NCI-H226 (cell line): ENCODE results near the gene COQ3.
"Not testable (repeated sequence)": the region's sequence is repeated elsewhere in the genome, so short reads cannot be mapped to it uniquely, and the experiment has no call there.

Source experiments
- DNase-seq: peaks from one replicate; pipeline ENCODE4 v3.0.0-alpha.2; 2015

COQ3 gene

DNA sequence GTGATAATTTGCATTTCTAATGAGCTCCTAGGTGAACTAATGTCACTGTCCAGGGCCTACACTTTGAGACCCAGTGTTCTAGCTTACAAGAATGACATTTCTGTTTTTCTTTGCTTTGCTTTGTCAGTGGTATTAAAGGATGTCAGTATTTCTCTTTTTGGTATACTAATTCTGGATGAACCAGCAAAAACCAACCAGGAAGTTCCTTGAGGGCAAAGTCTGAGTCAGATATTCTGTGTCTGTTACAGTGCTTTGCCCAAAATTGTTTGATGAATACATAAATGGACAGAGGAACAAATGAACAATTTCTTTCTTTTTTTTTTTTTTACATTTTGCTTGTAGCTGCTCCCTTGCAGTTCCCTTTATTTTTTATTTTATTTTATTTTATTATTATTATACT is 15.4 kb downstream of the COQ3 start:
- DNase-seq, result no peak

DNA sequence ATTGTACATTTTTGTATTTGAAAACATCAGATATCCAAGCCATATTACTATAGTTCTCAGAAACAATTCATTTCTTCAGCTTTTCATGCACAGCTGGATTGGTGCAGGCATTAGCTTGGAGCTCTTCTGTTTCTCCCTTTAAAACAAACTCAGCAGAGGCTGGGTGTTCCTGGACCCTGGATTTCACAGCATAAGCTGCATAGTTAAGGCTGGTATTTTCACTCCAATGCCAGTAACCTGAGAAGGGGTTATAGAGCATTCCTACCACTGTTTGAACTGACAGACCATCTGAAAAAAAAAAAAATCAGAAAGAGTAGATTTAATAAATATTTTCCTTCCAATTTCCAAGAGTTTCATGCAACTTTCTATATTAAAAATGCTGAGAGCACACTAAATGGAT is 24.5 kb downstream of the COQ3 start:
- DNase-seq, result no peak

DNA sequence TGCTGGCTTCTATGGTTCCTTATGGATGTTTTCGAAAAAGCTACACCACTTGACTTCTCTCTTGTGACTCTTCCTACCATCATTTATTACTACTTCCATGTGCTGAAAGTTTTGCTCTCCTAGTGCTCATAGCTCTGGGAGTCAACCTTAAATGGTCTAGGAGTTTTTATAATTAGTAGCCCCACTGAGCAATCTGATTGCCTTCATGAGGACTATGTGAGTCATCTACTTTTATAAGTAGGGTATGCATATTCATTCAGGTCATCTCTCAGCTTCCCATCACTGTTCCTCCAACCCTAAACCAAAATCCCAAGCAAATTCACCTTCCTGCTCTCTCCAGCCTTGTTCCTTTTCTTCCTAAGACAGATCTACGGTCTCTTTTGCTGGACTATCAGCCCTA is 27.1 kb downstream of the COQ3 start:
- DNase-seq, result no peak

DNA sequence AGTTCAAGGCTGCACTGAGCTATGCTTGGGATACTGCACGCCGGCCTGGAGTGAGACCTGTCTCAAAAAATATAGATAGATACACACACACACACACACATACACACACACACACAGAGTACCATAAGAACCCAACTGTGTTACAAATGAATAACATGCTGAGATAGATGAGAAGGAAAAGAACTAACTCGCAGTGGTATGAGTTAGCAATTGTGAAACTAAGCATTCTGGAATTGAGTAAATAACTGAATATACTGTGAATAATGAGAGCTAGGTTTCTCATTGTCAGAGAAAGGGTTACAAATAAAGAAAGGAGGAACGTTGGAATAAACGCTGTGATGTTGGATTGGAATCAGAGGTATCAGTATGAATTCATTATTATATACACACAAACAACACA is 30.0 kb downstream of the COQ3 start:
- no peak for DNase-seq

DNA sequence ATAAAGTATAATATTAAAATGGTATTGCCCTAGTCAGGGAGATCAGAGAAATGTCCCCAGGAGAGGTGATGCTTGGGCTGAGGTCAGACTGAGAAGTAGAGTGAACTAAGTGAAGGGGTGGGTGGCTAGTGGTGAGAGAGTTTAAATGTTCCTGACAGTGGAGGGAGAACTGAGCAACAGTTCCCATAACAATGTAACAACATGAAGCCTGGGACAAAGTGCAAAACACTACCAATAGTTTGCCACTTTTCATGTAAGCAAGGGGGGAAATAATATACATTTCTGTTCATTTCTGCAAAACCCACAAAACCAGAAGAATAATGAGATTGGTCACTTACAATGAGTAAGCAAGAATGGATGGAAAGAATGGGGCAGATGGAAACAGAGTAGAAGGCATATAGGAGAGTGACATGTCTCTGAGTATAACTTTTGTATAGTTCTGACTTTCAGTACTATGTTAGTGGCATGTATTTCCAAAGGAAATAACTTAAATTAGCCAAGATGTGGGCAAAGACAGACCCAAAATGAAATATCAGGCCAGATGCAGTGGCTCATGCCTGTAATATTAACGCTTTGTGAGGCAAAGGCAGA is 31.2 kb downstream of the COQ3 start:
- no peak for DNase-seq

DNA sequence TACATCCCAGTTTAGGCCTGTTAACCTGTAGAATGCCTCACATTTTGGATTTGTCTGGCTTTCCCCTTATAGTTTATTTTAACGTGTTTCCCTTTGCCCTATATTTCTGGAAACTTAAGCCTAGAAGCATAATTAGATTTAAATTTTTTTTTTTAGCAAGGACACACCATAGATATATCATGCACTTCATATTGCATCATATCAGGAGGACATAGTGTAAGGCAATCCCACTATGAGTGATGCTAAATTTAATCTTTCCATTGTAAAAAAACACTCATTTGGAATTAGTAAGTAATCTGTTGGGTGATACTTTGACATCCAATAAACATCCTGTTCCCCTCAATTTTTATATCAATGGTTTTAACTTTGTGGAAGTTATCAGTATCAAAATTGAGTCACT is 34.2 kb downstream of the COQ3 start:
- no peak for DNase-seq

DNA sequence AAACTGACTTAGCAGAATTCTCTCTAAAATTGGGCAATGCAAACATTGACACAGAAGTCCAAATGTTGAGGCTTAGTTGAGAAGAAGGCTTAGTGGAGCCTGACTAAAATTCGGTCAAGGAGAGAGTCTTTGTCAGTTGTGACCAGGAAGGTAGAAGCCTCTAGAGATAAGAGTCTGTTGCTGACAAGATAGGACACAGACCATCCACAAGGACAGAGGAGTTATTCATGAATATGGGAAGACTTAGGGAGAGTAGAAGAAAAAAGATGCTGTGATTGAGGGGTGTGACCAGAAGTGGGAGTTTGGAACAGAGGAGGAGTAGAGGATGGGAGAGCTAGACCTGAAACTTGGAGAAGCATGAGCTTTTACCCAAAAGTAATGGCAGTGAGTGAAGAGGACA is 37.4 kb downstream of the COQ3 start:
- no peak for DNase-seq

DNA sequence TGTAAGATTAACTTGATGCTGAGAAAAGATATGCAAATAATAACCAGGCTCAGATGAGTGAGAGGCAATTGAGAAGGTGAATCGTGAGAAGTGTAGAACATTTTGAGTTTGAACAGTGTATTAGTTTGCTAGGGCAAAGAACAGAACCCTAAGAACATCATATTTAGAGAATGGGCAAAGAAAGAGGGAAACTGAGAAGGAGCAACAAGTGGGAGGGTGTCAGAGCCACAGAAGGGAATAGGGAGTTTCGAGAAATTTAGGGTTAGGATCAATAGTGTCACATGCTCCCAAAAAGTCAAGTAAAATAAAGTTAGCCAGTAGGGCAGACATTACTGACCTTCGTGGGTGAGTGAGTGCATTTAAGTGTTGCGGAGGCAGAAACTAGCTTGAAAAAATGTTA is 39.0 kb downstream of the COQ3 start:
- no peak for DNase-seq

DNA sequence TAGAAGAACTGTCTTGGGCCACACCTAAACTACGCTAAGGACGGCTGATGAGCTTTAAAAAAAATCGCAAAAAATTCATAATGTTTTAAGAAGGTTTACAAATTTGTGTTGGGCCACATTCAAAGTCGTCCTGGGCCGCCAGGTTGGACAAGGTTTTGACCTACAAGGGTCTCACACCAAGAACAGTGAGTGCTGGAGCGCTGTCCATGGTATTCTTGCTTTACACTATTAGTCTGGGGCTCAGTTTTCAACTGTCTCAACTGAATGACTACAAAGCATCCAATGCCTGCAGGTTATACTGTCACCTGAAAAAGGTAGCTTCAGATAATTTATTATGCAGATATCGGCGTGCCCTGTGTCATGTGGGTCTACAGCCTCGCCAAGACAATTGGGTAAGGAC is 40.9 kb downstream of the COQ3 start:
- DNase-seq, result no peak

DNA sequence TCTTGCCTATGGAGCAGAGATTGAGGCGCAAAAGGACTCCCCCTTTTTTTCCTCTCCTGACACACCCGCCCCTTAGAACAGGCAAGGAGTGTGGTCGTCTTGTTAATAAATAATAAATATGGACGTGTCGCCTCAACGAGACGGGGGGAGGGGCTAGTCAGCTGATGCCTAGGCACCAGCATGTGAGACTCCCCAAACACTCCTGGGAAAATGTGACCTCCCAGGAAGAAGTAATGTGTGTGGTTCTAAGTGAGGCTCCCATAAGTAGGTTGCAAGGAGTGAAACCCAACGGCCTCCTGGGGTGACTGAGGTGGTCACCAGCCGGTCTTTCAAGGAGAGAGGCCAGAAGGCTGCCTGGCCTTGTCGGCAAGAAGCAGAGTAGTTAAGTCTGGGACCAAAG is 43.4 kb downstream of the COQ3 start:
- DNase-seq, result no peak

DNA sequence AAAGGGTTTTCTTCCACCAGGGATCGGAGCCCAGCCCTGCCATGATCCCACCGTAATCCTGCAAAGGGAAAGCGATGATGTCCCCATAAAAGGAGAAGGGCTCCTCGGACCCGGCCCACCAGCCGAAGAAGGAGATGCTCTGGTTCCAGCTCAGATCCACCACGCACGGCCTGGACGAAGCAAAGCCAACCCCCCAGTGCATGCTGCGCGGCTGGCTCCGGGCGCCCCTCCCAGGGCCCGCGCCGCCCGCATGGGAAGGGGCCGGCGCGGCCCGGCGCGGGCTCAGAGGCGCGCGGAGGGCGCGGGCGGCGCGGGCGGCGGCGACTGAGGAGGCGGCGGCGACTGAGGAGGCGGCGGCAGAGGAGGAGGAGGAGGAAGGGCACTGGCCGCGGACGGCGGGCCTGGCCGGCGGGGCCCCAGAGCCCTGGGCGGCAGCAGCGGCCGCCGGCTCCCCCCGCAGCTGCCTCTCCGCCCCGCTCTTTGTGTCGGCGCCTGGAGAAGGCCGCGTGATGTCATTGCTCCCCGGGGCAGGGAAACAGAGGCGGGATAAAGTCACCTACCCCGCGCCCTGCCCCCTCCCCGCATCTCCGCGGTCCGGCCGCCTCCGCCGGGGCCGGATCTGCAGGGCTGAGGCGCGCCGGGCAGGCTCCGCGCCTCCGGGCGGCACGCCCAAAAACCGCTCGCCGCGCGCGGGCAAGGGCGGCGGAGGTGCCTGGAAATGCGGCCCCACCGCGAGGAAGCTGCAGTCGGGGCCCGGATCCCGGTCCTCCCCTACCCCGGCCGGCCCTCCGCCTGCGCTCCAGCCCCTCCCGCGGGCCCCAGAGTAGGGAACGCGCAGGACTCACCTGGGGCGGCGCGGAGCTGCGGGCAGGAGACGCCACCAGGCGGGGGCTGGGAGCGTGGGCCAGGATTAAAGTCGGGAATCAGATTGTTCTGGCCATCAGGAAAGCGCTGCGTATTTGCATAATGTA is 44.5 kb downstream of the COQ3 start, which contains the start of gene FAXC:
TSS of gene FAXC (minus strand) at position 504 of the 971 bp plus-strand sequence. CDS start at position 202, 302 bp downstream.
- DNase-seq, result peak; percentile 9

DNA sequence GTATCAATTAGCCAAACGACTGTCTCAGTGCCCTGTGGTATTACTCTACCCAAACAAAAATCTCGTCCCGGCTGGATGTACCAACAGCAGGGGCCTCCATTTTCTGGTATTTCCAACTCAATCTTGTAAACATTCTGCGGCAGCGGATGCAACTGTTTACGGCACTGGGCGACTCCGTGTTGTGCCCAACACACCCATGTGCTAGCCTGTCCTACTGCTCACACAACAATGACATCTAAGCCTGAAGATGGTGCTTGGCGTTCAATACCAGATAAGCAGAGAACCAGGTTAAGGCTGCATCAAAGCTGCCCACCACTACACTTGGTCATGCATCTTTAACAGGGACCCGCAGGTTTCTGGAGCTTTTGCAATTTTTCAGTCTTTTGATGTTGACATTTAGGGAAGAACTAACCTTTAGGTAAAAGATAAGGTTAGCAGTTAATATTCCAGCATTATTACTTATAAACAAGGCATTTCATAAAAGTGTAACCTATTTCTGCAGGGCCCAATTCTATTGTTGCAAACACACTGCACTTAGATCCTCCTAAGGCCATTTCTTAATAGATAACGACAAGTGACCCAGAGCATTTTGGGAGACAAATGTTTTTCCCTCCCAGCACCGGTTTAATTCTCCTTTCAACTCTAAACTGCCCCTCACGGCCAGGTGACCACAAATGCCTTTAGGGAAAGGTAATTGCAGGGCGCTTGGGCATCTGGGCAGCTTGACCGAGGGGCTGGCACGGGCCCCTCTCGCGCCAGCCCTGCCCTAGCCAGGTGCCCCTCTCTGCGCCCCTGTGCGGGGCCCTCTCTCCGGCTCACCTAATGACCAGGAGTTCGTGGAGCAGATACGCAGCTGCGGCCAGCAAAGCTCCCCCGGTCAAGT is 45.5 kb downstream of the COQ3 start:
- no peak for DNase-seq

DNA sequence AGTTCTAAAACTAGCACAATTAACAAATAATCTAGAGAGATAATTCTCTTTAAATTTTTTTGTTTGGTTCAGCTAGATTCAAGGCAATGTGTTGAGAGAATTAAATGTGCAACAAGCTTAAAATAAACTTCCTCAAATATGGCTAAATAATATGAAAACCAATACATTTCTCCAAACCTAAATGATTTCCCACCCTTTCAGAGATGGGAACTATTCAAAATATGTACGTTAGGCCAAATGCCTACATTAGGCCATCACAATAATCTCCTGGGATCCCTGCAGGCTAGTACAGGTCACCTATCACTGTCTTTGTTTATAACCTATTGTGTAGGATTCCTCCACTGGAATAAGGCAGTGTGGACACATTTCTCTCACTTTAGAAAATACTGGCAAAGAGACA is 46.2 kb downstream of the COQ3 start:
- no peak for DNase-seq

DNA sequence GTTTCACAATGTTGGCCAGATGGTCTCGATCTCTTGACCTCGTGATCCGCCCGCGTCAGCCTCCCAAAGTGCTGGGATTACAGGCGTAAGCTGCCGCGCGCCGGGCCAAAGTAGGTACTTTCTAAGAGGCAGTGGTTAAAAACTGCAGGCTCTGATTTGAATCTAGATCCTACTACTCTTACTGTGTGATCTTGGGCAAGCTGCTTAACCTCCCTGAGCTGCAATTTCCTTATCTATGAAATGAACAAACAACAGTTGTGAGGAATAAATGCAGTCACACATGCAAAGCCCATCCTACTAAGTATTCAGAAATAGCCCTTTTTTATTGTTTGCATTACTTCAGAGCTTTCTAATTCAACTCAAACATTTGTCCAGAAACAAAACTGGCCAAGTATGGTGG is 47.4 kb downstream of the COQ3 start:
- no peak for DNase-seq

DNA sequence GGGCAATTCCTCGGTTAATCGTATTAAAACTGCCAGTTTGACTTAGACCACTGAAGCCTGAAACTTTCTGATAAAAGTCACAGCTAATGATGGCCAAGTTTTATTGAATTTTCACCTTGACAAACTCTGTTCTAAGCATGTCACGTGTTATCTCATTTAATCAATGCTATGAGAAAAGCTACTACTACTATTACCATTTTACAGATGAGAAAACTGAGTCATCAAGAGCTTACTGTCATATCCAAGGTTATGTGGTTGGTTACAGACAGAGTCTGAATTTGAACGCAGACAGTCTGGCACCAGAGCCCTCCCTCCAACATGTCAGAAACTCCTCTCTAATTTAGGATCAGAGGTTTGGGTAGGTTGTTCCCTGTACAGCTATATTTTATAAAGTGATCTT is 48.8 kb downstream of the COQ3 start:
- no peak for DNase-seq

DNA sequence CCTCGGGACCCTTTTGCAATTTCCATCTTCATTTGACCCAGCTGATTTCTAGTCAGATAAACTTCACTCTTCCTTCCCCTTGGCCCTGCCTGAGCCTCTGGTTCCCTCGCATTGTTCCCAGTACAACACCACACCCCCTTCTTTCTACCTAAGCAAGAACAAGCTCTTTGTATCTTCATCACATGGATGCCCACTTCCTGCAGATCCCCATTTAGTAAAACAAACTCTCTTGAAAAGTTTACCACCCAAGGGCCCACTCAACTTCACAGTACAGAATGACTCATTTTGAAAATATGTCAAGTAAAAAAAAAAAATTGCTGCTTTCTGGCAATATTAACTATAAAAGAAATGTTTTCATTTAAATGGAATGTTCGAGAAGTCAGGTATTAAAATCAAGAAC is 49.7 kb downstream of the COQ3 start:
- peak; percentile 40 for DNase-seq

DNA sequence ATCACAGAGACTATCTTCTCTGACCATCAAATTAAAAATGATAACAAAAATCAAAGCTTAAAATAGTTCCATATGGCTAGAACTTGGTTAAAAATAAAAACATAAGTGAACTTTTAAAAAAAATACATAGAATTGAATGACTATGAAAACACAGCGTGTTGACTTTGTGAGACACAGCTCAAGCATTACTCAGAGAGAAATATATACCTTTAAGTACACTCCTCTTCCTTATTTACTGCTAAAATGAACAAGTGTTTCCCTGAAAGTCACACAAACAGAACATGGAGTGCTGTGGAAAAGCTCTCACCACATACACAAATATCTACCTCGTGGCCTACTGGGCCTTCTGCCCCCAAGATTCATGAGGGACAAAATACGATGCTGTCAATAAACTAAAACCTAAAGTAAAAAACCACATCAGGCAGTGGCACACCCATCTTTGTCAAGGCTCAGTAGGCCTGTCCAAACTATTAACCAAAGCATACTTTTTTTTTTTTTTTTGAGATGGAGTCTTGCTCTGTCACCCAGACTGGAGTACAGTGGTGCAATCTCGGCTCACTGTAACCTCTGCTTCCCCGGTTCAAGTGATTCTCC is 52.0 kb downstream of the COQ3 start:
- no peak for DNase-seq

DNA sequence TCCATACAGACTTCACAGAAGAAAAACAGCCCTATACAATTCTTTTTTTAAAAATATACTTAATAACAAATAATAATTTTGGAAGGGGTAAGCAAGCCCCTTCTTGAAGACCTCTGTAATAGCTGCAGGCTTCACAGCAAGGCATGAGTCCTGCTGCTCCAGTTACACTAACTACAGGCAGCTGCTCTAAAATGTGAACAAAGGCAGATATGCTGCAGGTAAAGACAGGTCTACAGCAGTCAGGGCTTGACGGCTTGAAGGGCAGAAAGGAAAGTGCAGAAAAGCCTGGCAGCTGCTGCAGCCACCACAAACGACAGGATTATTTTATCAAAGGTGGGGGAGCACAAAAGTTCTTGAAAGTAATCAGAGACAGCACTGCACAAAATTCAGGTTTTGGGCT is 55.8 kb downstream of the COQ3 start:
- DNase-seq, result no peak

DNA sequence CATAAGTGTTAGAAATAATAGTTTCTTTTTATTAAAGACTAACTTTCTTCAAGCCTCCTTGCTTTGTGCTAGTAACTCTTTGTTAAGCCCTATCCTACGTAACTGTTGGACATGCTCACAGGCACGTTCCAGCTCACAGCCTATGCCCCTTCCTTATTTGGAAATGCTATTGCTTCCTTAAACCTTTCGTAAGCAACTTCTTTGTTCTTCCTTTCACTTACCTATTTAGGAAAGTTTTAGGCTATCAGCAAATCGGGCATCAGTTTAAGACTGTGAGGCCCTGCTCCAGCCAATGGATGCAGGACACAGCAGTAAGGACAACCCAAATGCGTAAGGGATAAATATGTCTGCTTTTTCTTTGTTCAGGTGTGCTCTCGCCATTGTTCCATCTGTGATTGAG is 58.7 kb downstream of the COQ3 start:
- DNase-seq, result not testable (repeated sequence)

DNA sequence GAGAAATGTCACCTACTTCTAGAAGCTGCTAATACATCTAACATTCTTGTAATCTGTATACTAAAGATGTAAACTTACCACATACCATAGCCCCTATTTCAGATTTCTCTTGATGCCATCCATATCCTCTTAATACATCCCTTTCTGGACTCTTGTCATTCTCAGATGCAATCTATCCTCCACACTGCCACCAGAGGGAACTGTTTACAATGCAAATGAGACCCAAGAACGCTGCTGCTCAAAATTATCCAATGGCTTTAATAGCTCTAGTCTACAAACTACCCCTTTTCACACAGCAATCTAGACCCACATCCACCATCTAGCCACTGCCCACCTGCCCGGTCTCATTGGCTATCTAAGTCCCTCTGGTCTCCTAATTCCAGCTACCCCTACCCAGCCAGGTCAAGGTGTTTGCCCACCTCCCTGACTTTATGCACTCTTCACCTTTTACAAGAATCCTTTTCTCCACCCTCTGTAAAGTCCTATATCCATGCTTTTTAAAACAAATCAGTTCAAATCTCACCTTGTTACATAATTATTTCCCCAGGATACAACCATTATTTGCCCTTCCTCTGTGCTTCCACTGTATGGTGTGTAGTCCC is 59.4 kb downstream of the COQ3 start:
- DNase-seq, result no peak

DNA sequence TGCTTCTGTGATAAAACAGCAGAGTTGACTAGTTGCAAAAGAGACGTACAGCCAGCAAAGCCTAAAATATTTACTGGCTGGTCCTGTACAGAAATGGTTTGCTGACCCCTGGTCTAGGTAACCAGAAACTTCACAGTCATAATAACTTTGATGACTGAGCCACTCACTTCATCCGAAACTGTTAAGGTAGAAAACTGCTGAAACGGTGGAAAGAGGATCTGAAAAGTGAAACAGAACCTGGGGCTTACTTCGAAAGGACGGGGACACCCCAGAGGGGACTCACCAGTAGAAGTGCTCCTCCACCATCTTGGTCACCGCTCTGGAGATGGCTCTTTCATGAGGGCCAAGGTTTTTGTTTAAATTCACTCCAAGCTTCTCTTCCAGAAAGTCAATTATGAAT is 60.9 kb downstream of the COQ3 start:
- DNase-seq, result no peak

DNA sequence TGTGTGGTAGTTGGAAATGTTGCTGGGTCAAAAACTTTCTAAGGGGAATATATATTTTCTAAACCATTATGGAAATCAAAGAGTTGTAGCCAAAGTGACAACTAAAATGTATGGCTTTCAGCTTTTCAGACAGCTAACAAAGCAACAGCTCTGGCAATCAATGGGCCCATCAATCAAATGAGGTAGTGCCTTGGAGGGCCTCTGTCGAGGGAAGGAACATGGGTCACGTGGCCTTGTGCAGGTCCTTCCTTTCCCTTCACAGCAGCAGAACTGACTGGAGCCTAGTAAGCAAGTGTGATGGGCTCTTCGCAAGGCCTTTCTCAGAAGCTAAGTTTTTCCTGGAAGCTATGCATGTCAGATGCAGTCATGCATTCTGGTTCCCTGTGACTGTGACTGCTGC is 62.5 kb downstream of the COQ3 start:
- no peak for DNase-seq

DNA sequence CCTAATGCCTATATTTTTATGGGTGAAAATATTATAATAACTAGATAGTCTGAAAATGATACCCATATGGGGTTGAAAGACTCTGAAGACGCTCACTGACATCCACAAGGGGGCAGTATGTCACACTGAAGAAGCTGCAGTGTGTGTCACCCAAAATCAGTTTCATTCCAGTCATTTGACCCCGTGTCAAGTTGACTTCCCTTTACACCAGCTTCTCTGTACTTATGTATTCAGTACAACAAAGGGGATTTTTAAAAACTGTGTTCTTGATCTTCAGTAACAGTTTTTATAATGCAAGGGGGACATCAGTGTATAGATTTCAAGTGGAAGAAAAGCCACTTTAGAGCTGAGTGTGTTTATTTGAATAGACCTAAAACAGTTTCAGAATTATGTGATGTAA is 63.8 kb downstream of the COQ3 start:
- DNase-seq, result peak; percentile 12
